Stimulated activated CD4-positive, alpha-beta T cell treated with anti-CD3 and anti-CD28 coated beads, TNF-alpha, amount 100 ng/mL, for 24 hours (primary cell): ENCODE measurements around the gene NLGN2.
A peak's percentile ranks its signal among the peaks of the same experiment; 100 is the strongest.

Experiments
- DNase-seq, 3 experiments: peaks; one replicate each; pipeline ENCODE4 v3.0.0-alpha.2; 2020; ENCODE audit warnings: low read depth in 3 of 3

Gene NLGN2

DNA sequence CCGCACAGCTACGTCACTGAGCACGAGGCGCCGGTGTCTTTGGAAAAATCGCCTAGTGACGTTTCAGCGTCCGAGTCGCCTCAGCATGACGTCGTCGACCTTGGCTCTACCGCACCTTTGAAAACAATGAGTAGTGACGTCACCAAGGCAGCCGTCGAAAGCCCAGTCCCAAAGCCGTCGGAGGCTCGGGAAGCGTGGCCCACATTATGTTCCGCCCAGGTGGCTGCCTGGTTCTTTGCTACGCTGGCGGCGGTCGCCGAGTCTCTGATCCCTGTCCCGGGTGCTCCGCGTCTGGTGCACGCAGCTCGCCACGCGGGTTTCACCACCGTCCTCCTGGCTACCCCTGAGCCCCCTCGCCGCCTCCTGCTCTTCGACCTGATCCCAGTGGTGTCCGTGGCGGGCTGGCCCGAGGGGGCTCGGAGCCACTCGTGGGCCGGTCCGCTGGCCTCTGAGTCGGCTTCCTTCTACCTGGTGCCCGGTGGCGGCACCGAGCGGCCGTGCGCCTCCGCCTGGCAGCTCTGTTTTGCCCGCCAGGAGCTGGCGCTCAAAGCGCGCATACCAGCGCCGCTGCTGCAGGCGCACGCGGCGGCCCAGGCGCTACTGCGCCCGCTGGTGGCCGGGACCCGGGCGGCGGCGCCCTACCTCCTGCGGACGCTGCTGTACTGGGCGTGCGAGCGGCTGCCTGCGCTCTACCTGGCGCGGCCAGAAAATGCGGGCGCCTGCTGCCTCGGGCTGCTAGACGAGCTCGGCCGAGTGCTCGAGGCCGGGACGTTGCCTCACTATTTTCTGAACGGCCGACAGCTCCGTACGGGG, 29.1 kb downstream of the NLGN2 start:
- DNase-seq: peak; percentile 49 to 80 (median 56)

GRCh38 chr17:7437369-7437863, 29.8 kb downstream of the NLGN2 start:
- no peak for DNase-seq

DNA sequence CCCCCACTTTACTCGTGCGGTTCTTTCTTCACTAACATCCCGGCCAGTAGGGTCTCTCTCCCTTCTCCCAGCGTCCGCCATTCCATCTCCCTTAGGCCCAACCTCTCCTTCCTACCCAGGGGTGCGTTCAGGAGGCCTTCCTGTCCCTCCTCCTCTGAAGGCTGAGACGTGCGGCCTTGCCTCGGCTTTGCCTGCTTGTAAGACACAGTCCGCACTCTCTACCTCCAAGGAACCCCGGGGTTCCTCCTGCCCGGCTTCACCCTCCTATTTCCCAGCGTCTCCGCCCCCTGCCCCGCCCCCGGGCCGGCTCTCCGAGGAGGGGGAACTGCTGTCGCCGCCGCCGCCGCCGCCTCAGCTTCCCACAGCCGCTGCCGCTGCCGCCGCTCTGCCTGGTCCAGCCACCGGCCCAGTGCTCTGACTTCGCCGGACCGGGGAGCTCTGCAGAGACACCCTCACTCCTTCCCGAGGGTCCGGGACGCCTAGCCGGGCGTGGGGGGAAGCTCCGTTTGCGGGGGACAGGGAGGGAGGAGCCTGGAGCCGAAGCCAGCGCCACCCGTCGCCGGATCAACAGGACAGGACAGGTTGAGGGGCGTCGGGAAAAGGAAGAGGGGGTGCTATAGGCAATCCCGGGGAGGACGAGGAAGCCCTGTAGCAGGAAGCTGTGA, 30.4 kb downstream of the NLGN2 start:
- DNase-seq: peak in 2 of 3 experiments; percentile 36 to 77

DNA sequence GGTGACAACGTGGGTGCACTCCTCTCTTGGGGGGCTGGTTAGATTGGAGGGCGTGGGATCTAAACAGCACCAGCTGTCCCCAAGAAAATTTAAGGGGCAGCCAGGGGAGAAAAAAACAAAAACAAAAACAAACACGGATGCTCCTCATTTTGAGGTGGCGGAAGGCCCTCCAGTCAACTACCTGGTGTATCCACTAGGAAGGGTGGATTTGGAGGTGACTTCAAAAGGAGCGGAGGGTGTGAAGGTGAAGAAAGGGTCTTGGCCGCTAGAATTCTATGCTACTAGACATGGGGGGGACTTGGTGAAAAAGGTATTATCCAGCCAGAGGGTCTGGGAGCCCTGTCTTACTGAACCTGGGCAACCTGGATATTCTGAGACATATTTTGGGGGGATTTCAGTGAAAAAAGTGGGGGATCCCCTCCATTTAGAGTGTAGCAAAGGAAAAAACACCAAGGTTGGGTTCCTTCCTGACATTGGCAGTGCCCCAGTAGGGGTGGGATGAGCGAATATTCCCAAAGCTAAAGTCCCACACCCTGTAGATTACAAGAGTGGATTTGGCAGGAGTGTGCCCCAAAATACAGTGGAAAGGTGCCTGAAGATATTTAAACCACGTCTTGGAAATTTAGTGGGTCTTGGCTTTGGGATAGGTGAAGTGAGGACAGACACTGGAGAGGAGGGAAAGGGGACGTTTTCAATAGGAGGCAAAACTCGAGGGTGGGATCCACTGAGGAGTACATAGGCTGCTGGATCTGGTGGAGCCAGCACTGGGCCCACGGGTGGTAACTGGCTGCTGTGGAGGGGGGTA, 31.2 kb downstream of the NLGN2 start:
- no peak for DNase-seq

DNA sequence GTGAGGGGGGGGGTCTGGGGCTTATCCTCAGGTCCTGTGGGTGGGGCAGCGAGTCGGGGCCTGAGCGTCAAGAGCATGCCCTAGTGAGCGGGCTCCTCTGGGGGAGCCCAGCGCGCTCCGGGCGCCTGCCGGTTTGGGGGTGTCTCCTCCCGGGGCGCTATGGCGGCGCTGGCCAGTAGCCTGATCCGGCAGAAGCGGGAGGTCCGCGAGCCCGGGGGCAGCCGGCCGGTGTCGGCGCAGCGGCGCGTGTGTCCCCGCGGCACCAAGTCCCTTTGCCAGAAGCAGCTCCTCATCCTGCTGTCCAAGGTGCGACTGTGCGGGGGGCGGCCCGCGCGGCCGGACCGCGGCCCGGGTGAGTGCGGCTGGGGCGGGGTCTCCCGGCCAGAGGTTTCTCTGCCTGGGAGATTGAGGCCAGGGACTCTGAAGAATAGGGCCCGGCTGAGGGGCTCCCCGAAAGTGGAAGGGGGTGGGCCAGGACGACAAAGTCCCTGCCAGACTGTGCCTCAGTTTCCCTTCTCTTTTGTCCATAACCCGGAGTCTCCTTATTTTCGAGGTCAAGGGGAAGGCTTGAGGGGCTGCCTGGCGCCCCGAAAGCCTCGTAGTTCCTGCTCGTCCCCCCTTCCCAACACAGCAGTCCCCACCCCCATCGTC, 31.9 kb downstream of the NLGN2 start, which contains the start of gene FGF11:
TSS of gene FGF11 (plus strand) at position 51 of the 651 bp plus-strand sequence. CDS start at position 160, 109 bp downstream.
- no peak for DNase-seq

DNA sequence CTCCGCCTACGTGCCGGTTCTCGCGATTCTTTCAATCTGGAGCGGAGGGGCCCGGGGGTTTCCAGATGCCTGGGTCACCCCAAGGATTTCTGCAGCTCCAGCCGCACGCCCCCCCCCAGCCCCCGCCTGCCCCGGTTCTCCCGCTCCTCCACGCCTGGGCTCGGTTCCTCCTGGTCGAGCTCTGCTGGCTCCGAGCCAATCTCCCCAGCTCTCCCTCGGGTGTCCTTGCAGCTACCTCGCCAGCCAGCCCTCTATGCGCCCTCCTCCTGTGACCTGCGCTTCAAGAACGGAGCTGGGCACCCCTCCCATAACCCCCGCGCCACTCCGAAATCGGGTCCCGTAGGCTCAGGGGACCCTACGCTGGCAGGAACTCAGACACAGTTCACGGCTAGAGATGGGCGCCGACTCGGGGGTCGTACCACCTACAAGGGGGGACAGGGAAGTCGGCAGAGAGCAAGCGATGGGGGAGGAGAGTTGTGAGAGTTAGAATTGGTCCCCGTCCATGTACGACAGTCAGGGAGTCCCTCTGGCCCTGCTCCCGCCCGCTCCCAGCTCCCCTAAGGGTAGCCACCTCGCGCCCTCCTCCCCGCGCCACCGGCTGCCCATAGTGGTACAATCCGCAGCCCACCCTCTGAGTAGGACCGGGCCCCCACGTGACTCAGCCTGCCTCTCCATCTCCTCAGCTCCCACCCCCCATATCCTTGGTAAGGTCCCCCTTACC, 32.6 kb downstream of the NLGN2 start:
- DNase-seq: peak in 1 of 3 experiments; percentile 52

- no peak for DNase-seq
These were observed 33.2 kb downstream of the NLGN2 start for GRCh38 chr17:7440834-7441195.

- no peak for DNase-seq
These were observed 33.6 kb downstream of the NLGN2 start for GRCh38 chr17:7441266-7441665.

GRCh38 chr17:7442142-7442541, 34.5 kb downstream of the NLGN2 start:
- DNase-seq: no peak

DNA sequence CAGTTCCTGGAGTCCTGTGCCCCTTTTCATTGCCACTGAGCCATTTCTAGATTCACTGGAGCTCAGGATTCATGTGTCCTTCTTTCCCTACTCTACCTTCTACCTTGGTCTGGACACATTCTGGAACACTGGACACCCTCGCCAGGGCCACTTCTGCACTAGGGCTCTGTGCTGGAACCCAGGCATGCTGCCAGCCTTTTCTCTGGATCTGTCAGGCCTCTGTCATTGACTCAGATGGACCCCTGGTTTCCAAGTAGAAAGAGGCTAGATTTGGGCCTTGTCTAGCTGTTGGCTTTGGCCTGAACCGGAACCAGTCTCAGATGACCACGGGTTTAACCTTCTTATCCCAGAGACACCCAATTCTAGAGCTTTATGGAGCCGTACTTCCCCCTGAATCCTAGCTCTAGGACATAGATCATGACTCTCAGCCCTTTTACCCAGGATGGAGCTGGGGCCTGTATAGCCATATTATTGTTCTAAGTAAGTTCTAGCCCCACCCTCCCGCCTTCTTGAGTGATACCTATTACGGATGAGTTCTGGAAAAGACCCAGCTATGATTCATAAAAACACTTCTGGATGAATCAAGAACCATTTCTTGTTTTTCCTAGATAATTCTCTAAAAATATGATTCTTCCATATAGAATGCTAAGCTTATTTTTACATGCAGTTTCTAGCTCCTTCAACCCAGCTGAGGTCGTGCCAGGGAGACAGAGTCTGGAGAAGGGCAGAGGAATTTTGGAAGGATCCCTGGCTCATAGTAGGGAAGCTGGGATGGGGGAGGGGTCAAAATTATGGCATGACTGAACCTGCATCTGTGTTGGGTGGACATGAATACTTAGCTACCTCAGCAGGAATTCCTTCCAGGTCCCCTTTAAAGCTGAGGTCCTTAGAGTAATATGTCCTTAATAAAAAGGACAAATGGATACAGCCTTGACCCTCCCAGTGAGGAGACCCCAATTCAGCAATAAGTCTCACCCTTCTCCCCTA, 36.1 kb downstream of the NLGN2 start:
- DNase-seq: no peak

DNA sequence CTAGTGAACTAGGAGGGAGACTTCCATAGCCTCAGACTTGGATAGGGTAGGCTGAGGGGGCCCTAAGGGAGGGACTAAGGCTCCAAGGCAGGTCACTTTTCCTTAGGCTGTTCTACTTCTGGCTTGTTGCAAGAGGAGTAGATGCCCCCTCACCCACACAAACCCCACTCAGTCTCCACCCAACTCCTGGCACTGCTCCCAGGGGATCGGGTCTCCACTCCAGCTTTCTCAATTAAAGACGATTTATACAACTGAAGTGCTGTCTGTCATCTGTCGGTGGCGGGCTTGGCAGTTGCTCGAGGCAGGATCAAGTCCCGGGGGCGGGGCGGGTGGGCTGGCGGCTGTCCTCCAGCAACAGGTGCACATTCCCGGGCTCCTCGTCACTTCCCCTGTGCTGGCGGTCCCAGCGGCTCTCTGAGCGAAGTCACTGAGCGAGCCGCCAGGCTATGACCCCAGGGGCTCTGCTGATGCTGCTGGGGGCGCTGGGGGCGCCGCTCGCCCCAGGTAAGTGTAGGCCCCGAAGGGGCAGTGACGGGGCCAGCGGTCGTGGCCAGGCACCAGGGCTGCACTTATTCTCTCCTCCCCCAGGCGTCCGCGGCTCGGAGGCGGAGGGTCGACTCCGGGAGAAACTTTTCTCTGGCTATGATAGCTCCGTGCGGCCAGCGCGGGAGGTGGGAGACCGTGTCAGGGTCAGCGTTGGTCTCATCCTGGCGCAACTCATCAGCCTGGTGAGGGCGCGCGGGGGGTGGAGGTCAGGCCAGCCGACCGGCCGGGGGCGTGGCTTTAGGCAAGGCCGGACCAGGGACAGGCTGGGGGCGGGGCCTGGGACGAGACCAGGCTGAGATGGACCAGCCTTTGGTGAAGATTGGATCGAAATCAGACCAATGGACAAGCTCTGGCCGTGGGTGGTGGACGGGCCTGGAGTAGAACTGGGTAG, 37.3 kb downstream of the NLGN2 start, which contains the start of gene CHRNB1:
TSS of gene CHRNB1 (plus strand) at position 380 of the 937 bp plus-strand sequence. CDS start at position 447, 67 bp downstream.
- DNase-seq: no peak

GRCh38 chr17:7445619-7445968, 37.9 kb downstream of the NLGN2 start:
- DNase-seq: no peak

DNA sequence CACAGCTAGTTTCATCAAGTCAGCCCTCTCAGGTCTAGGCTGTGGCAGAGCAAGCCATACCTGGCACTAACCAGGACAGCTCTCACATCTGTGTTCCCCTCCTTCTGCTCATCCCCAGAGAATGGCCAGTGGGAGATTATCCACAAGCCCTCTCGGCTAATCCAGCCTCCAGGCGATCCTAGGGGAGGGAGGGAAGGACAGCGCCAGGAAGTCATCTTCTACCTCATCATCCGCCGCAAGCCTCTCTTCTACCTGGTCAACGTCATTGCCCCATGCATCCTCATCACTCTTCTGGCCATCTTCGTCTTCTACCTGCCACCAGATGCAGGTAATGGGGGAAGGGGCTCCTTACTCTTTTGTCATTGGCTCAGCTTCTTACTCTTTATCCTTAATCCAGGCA, 40.8 kb downstream of the NLGN2 start:
- DNase-seq: no peak

GRCh38 chr17:7459961-7460545, 52.4 kb downstream of the NLGN2 start:
- DNase-seq: no peak

GRCh38 chr17:7460850-7461660, 53.4 kb downstream of the NLGN2 start:
- no peak for DNase-seq

GRCh38 chr17:7462474-7463371, 55.1 kb downstream of the NLGN2 start:
- no peak for DNase-seq
